Vagina (tissue), 2 donors: Measurements from ENCODE around the gene FANCC. TPM values are rescaled to one million over a fixed set of nuclear protein-coding genes. Genes with fewer than 3 reads are reported as not detected.
A peak's percentile ranks its signal among the peaks of the same experiment; 100 is the strongest.

Source experiments
- DNase-seq, 2 donors: peaks; one replicate each; pipeline ENCODE4 v3.0.0-alpha.2; 2017; ENCODE audit errors: extremely low spot score in 2 of 2
- H3K27ac ChIP-seq: fragments of 200-600 bp; sonication (generic); one replicate; pipeline ENCODE4 v1.5.1; 2019
- H3K27me3 ChIP-seq: fragments of 200-600 bp; sonication (generic); one replicate; pipeline ENCODE4 v1.5.1; 2019
- H3K36me3 ChIP-seq, 2 donors: fragments of 200-600 bp; sonication (generic); one replicate each; pipeline ENCODE4 v1.5.1; 2017 to 2019
- H3K4me1 ChIP-seq: fragments of 200-600 bp; sonication (generic); one replicate; pipeline ENCODE4 v1.5.1; 2019
- H3K4me3 ChIP-seq, 2 donors: fragments of 200-600 bp; sonication (generic); 1 replicate in 1 of 2; 2 replicates in 1 of 2; pipeline ENCODE4 v1.5.1; 2016 to 2019
- H3K9me3 ChIP-seq: fragments of 200-600 bp; sonication (generic); one replicate; pipeline ENCODE4 v1.5.1; 2019
- CTCF ChIP-seq, 3 experiments: fragments of 450-650 bp in 2 of 3; fragments of 200-600 bp in 1 of 3; sonication (generic) in 1 of 3; IDR thresholded peaks; one replicate each; pipeline ENCODE4 v1.5.1; 2017 to 2019; ENCODE audit warnings: antibody characterized with exemption in 3 of 3, mild to moderate bottlenecking in 2 of 3, moderate library complexity in 2 of 3
- POLR2A ChIP-seq, 2 donors: fragments of 450-650 bp; IDR thresholded peaks; one replicate each; pipeline ENCODE4 v1.6.1; 2017; ENCODE audit warnings: antibody characterized with exemption in 2 of 2, mild to moderate bottlenecking in 2 of 2, moderate library complexity in 2 of 2
- POLR2AphosphoS5 ChIP-seq, 2 donors: sonication (generic); formaldehyde crosslinking; IDR thresholded peaks; one replicate each; pipeline ENCODE4 v1.9.0; 2017; ENCODE audit warnings: antibody characterized with exemption in 2 of 2, mild to moderate bottlenecking in 2 of 2, low read depth in 1 of 2; ENCODE audit not compliant: insufficient read depth in 1 of 2
- intact Hi-C: fragments of 100-400 bp; cut with DNase I; formaldehyde crosslinking; loops from one replicate; pipeline ENCODE4 v1.15.1; 2023
- total RNA-seq: library from RNA; depleted of rRNA; stranded (reverse); fragments of >200 nt; gene quantifications from one replicate; pipeline ENCODE4 v1.2.3, GENCODE V29; 2016

Gene FANCC
- total RNA-seq, 1 donor from 2014 or later = 17.2 TPM

GRCh38 chr9:95143591-95144561, 173.6 kb downstream of the FANCC start:
- Histone ChIP-seq H3K27ac (peak overlapping the region; percentile 52), H3K4me3 (no peak overlapping the region), H3K36me3 (no peaks in the 10 kb centered on the region), H3K27me3 (no peaks in the 10 kb centered on the region), H3K9me3 (no peaks in the 10 kb centered on the region), H3K4me1 (peaks cover 17% of the 10 kb centered on the region)
- intact Hi-C loops = no loop called here
- DNase-seq = peak in 1 of 2 donors; percentile 99
- TF ChIP-seq POLR2A (IDR thresholded peaks at IDR 0.05) = no peak
- TF ChIP-seq CTCF (IDR thresholded peaks at IDR 0.05) = peak in 1 of 3 experiments; percentile 27
- peak; percentile 50 to 92 for TF ChIP-seq POLR2AphosphoS5 (IDR thresholded peaks at IDR 0.05; ENCODE audit: insufficient read depth in 1 of 2, low read depth in 1 of 2)

GRCh38 chr9:95142728-95143127, 174.8 kb downstream of the FANCC start:
- H3K27ac ChIP-seq = peak overlapping the region; percentile 52

GRCh38 chr9:95142315-95142714, 175.2 kb downstream of the FANCC start:
- no peak overlapping the region for H3K4me3 ChIP-seq
- no peaks in the 10 kb centered on the region for H3K9me3 ChIP-seq
- H3K27me3 ChIP-seq = no peaks in the 10 kb centered on the region
- H3K4me1 ChIP-seq = peaks cover 24% of the 10 kb centered on the region
- no peaks in the 10 kb centered on the region for H3K36me3 ChIP-seq
- intact Hi-C loops = no loop called here
- DNase-seq = no peak
- TF ChIP-seq CTCF (IDR thresholded peaks at IDR 0.05) = no peak
- no peak for TF ChIP-seq POLR2A (IDR thresholded peaks at IDR 0.05)
- TF ChIP-seq POLR2AphosphoS5 (IDR thresholded peaks at IDR 0.05; ENCODE audit: insufficient read depth in 1 of 2, low read depth in 1 of 2) = no peak
- H3K27ac ChIP-seq = peak overlapping the region; percentile 52

More at GRCh38 chr9:95142728-95143127, 174.8 kb downstream of the FANCC start:
- H3K4me1 ChIP-seq = peaks cover 24% of the 10 kb centered on the region
- H3K36me3 ChIP-seq = no peaks in the 10 kb centered on the region
- H3K27me3 ChIP-seq = no peaks in the 10 kb centered on the region
- H3K9me3 ChIP-seq = no peaks in the 10 kb centered on the region
- no peak for TF ChIP-seq CTCF (IDR thresholded peaks at IDR 0.05)
- no peak for TF ChIP-seq POLR2A (IDR thresholded peaks at IDR 0.05)
- no peak for TF ChIP-seq POLR2AphosphoS5 (IDR thresholded peaks at IDR 0.05; ENCODE audit: insufficient read depth in 1 of 2, low read depth in 1 of 2)
- intact Hi-C loops = no loop called here
- H3K4me3 ChIP-seq = no peak overlapping the region
- no peak for DNase-seq

GRCh38 chr9:95140821-95141220, 176.7 kb downstream of the FANCC start:
- intact Hi-C loops = no loop called here
- Histone ChIP-seq H3K27ac (no peak overlapping the region), H3K9me3 (no peaks in the 10 kb centered on the region), H3K4me3 (no peak overlapping the region), H3K27me3 (no peaks in the 10 kb centered on the region), H3K4me1 (peaks cover 24% of the 10 kb centered on the region), H3K36me3 (no peaks in the 10 kb centered on the region)
- TF ChIP-seq POLR2A (IDR thresholded peaks at IDR 0.05) (no peak), CTCF (IDR thresholded peaks at IDR 0.05) (no peak), POLR2AphosphoS5 (IDR thresholded peaks at IDR 0.05; ENCODE audit: insufficient read depth in 1 of 2, low read depth in 1 of 2) (no peak)
- no peak for DNase-seq

GRCh38 chr9:95139126-95139525, 178.4 kb downstream of the FANCC start:
- no peaks in the 10 kb centered on the region for H3K36me3 ChIP-seq
- no peaks in the 10 kb centered on the region for H3K27me3 ChIP-seq
- DNase-seq = no peak
- H3K4me3 ChIP-seq = no peak overlapping the region
- H3K9me3 ChIP-seq = no peaks in the 10 kb centered on the region
- H3K27ac ChIP-seq = no peak overlapping the region
- TF ChIP-seq CTCF (IDR thresholded peaks at IDR 0.05) = no peak
- no peak for TF ChIP-seq POLR2AphosphoS5 (IDR thresholded peaks at IDR 0.05; ENCODE audit: insufficient read depth in 1 of 2, low read depth in 1 of 2)
- no peak for TF ChIP-seq POLR2A (IDR thresholded peaks at IDR 0.05)
- intact Hi-C loops = no loop called here
- H3K4me1 ChIP-seq = peaks cover 17% of the 10 kb centered on the region
